Measurements from ENCODE around the gene PRR18.

The PRR18 gene

DNA sequence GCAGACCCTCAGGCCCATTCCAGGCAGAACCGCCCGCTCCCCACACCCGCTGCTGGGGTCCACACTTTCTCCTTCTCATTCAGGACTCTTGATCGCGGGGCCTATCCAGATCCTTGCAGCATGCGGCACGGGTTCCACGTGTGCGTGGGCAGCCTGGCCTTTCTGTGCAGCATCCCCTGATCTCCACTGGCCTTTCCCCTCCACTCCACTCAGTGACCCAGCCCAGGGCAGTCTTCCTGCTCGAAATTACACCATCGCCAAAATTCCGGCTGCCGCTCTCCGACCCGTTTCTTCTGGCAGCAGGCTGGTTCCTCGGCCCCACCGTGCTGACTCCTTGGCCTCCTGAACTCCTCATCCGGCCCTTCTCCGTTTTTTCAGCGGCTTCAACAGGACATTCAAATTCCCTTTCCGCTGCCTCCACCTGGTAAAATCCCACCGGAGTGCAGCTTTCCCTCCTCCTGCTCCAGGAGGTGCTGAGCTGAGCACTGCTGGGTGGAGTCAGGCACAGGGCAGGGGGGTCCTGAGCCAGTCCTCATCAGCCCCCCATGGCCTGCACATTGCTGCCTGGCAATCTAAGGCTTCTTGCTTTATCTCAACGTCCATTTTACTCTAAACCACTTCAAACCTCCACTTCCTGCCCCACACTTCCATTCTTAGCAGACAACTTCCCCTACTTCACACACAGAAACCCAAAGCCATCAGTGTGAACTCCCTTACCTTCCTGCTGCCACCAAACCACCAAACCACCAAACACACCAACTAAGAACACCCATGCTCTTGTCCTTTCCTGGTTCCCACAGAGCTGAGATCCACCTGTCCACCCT is 25.2 kb upstream of the PRR18 start:
- no peak for DNase-seq

GRCh38 chr6:166331503-166332415 is 23.6 kb upstream of the PRR18 start:
- no peak for DNase-seq

- no peak for DNase-seq
Measured at GRCh38 chr6:166330612-166331011, 22.4 kb upstream of the PRR18 start.

GRCh38 chr6:166325383-166326042 is 17.3 kb upstream of the PRR18 start:
- DNase-seq = no peak

GRCh38 chr6:166323395-166323794 is 15.2 kb upstream of the PRR18 start:
- DNase-seq = no peak

- DNase-seq = no peak
Measured at GRCh38 chr6:166318649-166319600, 10.7 kb upstream of the PRR18 start.

GRCh38 chr6:166318227-166318626 is 10.0 kb upstream of the PRR18 start:
- no peak for DNase-seq

DNA sequence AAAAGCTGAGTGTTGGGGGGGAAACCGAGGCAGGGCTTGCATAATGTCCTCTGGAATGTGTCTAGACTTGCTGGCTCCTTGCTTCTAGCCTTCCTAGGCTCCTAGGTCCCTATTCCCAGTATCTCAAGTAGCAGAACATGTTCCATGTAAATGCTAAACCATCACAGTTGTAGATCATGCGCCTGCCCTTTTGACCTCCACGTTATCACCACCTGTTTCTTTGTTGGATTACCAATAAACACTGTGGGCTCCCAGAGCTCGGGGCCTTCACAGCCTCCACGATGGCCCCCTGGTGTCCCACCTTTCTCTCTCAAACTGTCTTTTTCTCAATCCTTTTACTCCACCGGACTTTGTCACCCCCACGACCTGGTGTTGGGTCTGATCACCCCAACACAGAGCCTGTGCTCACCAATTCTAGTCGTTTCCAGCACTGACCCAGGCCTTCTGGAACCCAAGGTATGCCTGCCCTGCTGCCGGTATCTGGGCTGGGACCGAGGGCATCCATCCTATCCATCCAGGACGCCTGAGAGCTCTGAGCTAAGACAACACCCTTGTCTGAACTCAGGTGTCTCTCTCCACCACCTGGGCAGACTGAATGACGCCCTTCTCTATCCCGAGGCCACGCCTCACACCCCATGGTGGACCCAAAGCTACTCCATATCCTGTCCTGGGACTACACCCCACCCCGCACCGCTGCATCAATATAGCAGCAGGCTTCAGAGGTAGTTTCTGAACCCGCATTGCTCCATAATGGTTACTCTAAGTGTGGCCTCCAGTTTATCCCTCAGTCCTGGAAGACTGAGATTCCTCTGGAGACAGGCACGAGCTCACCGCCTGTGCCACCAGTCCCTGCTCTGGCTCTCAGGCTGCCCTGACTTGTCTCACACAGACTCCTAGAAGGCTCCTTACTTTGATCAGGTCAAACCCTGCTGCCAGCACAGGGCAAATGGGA is 9.3 kb upstream of the PRR18 start:
- no peak for DNase-seq

DNA sequence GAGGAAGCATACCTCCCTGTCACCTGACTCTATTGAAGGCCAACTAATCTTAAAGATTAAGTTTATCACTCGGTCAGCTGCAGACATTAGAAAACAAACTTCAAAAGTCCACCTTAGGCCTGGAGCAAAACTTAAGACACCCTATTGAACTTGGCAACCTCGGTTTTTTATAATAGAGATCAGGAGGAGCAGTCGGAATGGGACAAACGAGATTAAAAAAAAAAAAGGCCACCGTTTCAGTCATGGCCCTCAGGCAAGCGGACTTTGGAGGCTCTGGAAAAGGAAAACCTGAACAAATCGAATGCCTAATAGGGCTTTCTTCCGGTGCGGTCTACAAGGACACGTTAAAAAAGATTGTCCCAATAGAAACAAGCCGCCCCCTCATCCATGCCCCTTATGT is 7.2 kb upstream of the PRR18 start:
- DNase-seq = no peak

DNA sequence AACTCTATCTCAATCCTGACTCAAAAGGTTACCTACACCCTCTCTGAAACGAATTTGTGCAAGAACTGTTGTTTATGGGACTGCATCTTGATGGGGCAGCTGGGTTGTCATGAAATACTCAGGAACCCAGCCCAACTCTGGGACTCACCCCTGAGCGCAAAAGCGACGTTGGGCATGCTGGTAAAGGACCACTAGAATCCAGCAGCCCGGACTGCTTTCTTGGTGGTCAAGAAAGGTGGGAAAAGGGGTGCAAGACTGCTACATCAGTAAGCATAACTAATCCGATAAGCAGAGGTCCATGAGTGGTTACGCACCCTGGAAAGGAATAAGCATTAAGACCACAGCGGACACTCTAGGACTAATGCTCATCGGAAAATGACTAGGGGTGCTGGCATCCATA is 6.3 kb upstream of the PRR18 start:
- no peak for DNase-seq

DNA sequence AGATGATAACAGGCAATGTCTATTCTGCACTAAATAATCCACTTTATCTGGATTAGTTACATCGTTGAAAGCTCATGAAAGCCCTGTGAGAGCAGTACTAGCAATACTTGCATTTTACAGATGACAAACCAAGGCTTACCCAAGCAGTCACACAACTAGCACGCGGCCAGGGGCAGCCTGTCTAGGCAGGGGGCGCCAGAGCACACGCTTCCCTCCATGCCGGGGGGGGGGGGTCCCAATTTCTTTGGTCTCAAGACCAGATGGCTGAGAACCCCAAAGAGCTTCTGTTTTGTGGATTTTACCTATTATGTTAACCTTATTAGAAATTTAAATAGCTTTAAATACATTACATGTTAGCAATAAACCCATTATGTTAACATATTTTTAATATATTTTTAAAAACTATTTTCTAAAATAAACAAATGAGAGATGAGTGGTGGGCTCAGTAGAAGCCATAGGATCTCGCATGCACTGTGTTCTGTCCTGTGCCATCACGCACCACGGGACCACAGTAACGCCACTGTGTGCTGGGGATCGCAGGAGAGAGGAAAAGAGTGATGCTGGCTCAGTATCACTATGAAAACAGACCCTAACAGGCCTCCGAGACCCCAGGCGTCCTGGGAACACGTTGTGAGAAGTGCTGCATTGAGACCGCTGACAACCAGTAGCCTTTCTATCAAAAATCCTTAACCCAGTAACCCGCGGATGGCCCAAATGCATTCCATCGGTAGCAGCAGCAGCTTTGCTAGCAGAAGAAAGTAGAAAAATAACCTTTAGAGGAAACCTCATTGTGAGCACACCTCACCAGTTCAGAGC is 5.3 kb upstream of the PRR18 start:
- DNase-seq = peak; percentile 47

GRCh38 chr6:166312832-166313231 is 4.6 kb upstream of the PRR18 start:
- no peak for DNase-seq

DNA sequence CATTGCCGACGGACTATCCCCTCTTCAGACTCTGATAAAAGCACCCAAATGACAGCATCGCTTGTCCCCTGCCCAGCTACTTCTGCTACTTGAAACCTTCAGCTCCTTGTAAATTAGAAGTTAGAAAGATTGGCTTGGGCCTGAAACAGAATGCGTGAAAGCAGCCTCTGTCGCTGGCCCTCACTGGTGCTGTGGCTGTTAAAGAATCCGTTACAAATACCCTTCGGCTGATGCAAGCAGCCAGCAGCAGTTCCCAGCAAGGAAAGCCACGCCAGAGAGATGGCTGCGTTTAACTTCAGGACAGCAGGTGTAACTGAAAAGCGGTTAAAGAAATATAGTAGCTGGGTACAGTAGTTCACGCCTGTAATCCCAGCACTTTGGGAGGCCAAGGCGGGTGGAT is 2.4 kb upstream of the PRR18 start:
- DNase-seq = no peak

DNA sequence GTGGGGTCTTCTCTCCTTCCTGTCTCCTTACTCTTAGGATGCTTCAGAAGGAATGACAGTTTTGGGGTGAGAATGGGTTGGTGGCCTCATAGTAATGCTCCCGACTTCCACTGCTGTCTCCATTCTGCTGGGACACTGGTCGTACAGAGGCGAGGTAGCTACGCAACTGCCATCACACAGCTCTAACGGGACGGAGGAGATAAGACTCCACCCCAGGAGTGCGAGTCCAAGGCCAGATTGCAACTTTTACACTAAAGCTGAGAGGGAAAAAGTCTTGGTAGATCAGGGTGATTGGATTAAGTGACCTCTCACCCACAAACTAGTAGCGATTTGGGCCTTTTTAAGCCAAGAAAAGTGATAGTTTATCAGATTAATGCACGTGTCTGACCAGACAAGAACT is 1.8 kb upstream of the PRR18 start:
- DNase-seq = no peak

- DNase-seq = no peak
Measured at GRCh38 chr6:166308769-166309589, 787 bp upstream of the PRR18 start.

GRCh38 chr6:166307082-166308032 is 835 bp downstream of the PRR18 start:
- peak; percentile 17 for DNase-seq

GRCh38 chr6:166306378-166307081 is 1.7 kb downstream of the PRR18 start:
- no peak for DNase-seq

Measured in activated naive CD4-positive, alpha-beta T cell treated with Interleukin-2 at 50 U/mL for 16 hours (primary cell).